Natural killer cell (primary cell): ENCODE data around the gene SMTNL1. TPM values are rescaled to one million over a fixed set of nuclear protein-coding genes. Genes with fewer than 3 reads are reported as not detected.
A peak's percentile ranks its signal among the peaks of the same experiment; 100 is the strongest.

Source experiments
- ATAC-seq, 3 donors: fragments of 150-1000 bp in 2 of 3; fragments of 200-7000 bp in 1 of 3; cut with Tn5 transposase; 1 replicate in 1 of 3; 2 replicates in 2 of 3; pipeline ENCODE4 v1.10.0; 2021; ENCODE audit warnings: mild to moderate bottlenecking in 2 of 3, moderate library complexity in 2 of 3
- DNase-seq, 2 donors: peaks; one replicate each; pipeline versions ENCODE4 v3.0.0 to v3.0.0-alpha.2; 2013 to 2021; ENCODE audit warnings: mixed read lengths in 1 of 2
- H3K27ac ChIP-seq: one replicate; pipeline ENCODE4 v1.5.1; 2013; ENCODE audit warnings: mild to moderate bottlenecking, low read length
- H3K27me3 ChIP-seq: one replicate; pipeline ENCODE4 v1.6.1; 2013; ENCODE audit warnings: low read length; ENCODE audit not compliant: control insufficient read depth, insufficient read depth
- H3K36me3 ChIP-seq: one replicate; pipeline ENCODE4 v1.6.1; 2013; ENCODE audit warnings: low read length; ENCODE audit not compliant: control insufficient read depth, insufficient read depth
- H3K4me1 ChIP-seq: one replicate; pipeline ENCODE4 v1.6.1; 2013; ENCODE audit warnings: low read length; ENCODE audit not compliant: control insufficient read depth, insufficient read depth
- H3K4me3 ChIP-seq: one replicate; pipeline ENCODE4 v1.5.1; 2013; ENCODE audit warnings: low read length
- H3K9me3 ChIP-seq: one replicate; pipeline ENCODE4 v1.6.1; 2013; ENCODE audit warnings: low read length; ENCODE audit not compliant: control insufficient read depth, insufficient read depth
- H3K27ac Mint-ChIP-seq, 2 donors: one replicate each; pipeline ENCODE4 v1.8.0; 2022; ENCODE audit warnings: mild to moderate bottlenecking in 2 of 2, mixed read lengths in 2 of 2, moderate library complexity in 1 of 2
- H3K27me3 Mint-ChIP-seq, 2 donors: one replicate each; pipeline ENCODE4 v1.8.0; 2022; ENCODE audit warnings: low read depth in 2 of 2, mixed read lengths in 2 of 2
- H3K36me3 Mint-ChIP-seq: one replicate; pipeline ENCODE4 v1.8.0; 2022; ENCODE audit warnings: mixed read lengths
- H3K4me1 Mint-ChIP-seq, 2 donors: one replicate each; pipeline ENCODE4 v1.8.0; 2022; ENCODE audit warnings: mixed read lengths in 2 of 2
- H3K4me3 Mint-ChIP-seq: one replicate; pipeline ENCODE4 v1.8.0; 2022; ENCODE audit warnings: mild to moderate bottlenecking, moderate library complexity, mixed read lengths
- H3K9me3 Mint-ChIP-seq, 2 donors: one replicate each; pipeline ENCODE4 v1.8.0; 2022; ENCODE audit warnings: mixed read lengths in 2 of 2
- WGBS: methylation state at CpG from one replicate; pipeline ENCODE4 v1.1.7; 2013; ENCODE audit warnings: missing lambda C conversion rate; ENCODE audit not compliant: insufficient coverage; 5-methylcytosine and 5-hydroxymethylcytosine counted together
- intact Hi-C: fragments of 100-400 bp; cut with micrococcal nuclease; formaldehyde crosslinking; loops from one replicate; pipeline ENCODE4 v1.14.2; 2022
- total RNA-seq, 4 donors: library from RNA; stranded (reverse); fragments of 120-200 nt in 1 of 4; gene quantifications; one replicate each; pipeline versions ENCODE4 v1.2.3 to v1.2.4, GENCODE V29; 2013 to 2022
- TF ChIP-seq, protein P1 (sequence below): fragments of 200-600 bp; IDR thresholded peaks from one replicate; pipeline ENCODE4 v1.8.0; 2022; ENCODE audit warnings: antibody characterized with exemption

SMTNL1 gene
- total RNA-seq, 3 donors from 2014 or later (not counting 1 experiment from before 2014, with no cell fraction given): not detected

DNA sequence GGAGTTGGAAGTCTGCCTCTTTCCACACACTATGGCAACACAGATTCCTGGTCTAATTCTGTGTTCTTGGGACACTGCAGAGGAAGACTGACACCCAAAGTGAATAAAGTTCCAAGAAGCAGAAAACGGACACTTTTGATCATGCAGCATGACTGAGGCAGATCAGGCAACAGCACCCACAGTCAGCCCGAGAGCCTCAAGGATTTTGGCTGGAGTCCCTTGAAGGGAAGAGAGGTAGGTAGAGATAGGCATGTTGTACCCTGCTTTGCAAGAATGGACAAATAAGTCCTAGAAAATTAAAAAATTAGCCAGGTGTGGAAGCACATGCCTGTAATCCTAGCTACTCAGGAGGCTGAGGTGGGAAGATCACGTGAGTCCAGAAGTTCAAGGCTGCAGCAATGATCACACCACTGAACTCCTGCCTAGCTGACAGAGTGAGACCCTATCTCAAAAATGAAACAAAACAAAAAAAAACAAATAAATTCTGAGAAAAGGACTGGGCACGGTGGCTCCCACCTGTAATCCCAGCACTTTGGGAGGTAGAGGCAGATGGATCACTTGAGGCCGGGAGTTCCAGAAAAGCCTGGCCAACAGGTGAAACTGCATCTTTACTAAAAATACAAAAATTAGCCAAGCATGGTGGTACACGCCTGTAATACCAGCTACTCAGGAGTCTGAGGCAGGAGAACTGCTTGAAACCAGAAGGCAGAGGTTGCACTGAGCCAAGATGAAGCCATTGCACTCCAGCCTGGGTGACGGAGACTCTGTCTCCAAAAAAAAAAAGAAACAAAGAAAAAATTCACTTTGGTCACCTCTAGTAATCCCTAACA, 28.8 kb upstream of the SMTNL1 start:
- Histone ChIP-seq H3K36me3 (no peaks in the 10 kb centered on the region), H3K9me3 (no peaks in the 10 kb centered on the region), H3K27me3 (no peaks in the 10 kb centered on the region), H3K4me3 (no peak overlapping the region), H3K4me1 (peaks cover 4% of the 10 kb centered on the region), H3K27ac (no peak overlapping the region)
- peaks cover 9 to 27% of the 10 kb centered on the region in 2 donors for H3K4me1 Mint-ChIP-seq
- H3K9me3 Mint-ChIP-seq: no peaks in the 10 kb centered on the region
- no peak overlapping the region for H3K4me3 Mint-ChIP-seq
- WGBS: 91% methylated on average over 7 of the region's 7 CpGs
- ATAC-seq: no peak
- no peak overlapping the region for H3K27ac Mint-ChIP-seq
- no peaks in the 10 kb centered on the region for H3K36me3 Mint-ChIP-seq
- TF ChIP-seq, protein P1, sequence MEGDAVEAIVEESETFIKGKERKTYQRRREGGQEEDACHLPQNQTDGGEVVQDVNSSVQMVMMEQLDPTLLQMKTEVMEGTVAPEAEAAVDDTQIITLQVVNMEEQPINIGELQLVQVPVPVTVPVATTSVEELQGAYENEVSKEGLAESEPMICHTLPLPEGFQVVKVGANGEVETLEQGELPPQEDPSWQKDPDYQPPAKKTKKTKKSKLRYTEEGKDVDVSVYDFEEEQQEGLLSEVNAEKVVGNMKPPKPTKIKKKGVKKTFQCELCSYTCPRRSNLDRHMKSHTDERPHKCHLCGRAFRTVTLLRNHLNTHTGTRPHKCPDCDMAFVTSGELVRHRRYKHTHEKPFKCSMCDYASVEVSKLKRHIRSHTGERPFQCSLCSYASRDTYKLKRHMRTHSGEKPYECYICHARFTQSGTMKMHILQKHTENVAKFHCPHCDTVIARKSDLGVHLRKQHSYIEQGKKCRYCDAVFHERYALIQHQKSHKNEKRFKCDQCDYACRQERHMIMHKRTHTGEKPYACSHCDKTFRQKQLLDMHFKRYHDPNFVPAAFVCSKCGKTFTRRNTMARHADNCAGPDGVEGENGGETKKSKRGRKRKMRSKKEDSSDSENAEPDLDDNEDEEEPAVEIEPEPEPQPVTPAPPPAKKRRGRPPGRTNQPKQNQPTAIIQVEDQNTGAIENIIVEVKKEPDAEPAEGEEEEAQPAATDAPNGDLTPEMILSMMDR: no peak
- H3K27me3 Mint-ChIP-seq: no peaks in the 10 kb centered on the region
- no peak for DNase-seq
- intact Hi-C loops: no loop called here

DNA sequence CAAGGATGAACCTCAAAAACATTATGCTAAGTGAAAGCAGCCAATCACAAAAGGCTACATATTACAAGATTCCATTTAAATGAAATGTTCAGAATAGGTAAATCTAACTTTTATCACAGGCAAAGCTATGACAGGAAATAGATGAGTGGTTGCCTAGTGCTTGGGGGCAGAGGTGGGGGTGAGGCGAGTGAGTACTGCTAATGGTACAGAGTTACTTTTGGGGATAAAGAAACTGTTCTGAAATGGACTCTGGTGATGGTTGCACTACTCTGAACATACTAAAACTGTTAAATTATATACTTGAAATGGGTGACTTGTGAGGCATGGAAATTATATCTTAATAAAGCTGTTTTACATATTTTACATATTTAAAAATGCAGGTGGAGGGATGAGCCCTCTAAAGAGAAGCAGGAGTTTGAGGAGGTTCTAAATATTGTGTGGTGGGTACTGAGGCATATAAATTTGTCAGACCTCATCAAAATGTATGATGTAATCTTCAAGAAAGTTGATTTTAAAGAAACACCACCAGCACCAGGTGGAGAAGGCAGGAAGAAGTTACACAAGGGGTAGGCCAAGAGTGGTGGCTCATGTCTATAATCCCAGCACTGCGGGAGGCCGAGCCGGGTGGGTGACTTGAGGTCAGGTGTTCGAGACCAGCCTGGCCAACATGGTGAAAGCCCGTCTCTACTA, 25.5 kb upstream of the SMTNL1 start:
- TF ChIP-seq, protein P1: no peak
- Histone ChIP-seq H3K27me3 (no peaks in the 10 kb centered on the region), H3K4me1 (peaks cover 20% of the 10 kb centered on the region), H3K4me3 (no peak overlapping the region), H3K27ac (no peak overlapping the region), H3K36me3 (no peaks in the 10 kb centered on the region), H3K9me3 (no peaks in the 10 kb centered on the region)
- no peak for ATAC-seq
- peak overlapping the region; percentile 78 to 79 for H3K27ac Mint-ChIP-seq
- H3K27me3 Mint-ChIP-seq: no peaks in the 10 kb centered on the region
- DNase-seq: peak in 1 of 2 donors; percentile 23
- WGBS: 84% methylated on average over 6 of the region's 6 CpGs
- intact Hi-C loops: no loop called here
- H3K9me3 Mint-ChIP-seq: no peaks in the 10 kb centered on the region
- H3K4me1 Mint-ChIP-seq: peaks cover 17 to 46% of the 10 kb centered on the region in 2 donors
- peak overlapping the region; percentile 42 for H3K4me3 Mint-ChIP-seq
- H3K36me3 Mint-ChIP-seq: no peaks in the 10 kb centered on the region

DNA sequence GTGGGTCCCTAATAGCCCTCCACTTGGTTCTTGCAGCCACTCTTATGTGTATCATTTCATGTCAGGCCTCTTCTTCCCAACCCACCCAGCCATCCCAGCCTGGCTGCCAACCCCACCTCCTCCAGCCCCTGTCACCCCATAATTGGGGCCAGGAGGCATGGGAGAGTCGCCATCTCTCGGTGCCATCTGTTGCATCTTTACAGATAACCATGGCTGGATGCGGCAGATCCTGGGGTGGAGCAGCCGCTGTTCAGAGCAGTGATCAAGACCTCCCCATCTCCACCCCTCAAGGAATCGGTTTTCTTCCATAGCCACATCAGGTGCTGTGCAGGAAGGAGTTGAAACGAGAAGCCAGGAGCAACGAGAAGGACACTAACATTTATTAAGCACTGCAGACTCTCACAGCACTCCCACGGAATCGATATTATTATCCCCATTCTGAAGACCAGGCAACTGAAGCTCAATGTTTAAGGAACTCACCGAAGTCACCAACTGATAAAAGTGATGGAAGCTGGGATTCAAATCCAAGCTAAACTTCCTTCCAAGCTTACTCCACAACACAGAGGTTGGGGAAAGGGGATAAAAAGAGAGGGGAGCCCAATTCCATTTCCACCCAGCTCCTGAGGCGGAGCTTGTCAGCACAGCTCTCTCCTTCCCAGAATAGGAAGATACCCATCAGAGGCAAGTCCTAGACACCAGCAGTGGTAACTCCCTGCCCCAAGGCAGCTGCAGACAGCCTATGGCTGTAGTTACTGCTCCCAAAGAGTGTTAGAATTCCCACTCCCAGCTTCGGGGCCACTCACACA, 24.5 kb upstream of the SMTNL1 start:
- no peaks in the 10 kb centered on the region for H3K27me3 ChIP-seq
- TF ChIP-seq, protein P1: no peak
- Mint-ChIP-seq H3K9me3 (no peaks in the 10 kb centered on the region), H3K27me3 (no peaks in the 10 kb centered on the region), H3K27ac (peak overlapping the region in 1 of 2 donors; percentile 79), H3K4me3 (no peak overlapping the region), H3K36me3 (no peaks in the 10 kb centered on the region), H3K4me1 (peaks cover 17 to 46% of the 10 kb centered on the region in 2 donors)
- H3K27ac ChIP-seq: no peak overlapping the region
- no peak overlapping the region for H3K4me3 ChIP-seq
- H3K4me1 ChIP-seq: peaks cover 20% of the 10 kb centered on the region
- no peaks in the 10 kb centered on the region for H3K36me3 ChIP-seq
- intact Hi-C loops: no loop called here
- whole genome bisulfite sequencing: 94% methylated on average over 9 of the region's 12 CpGs
- DNase-seq (no peak), ATAC-seq (no peak)
- no peaks in the 10 kb centered on the region for H3K9me3 ChIP-seq
